Measurements from ENCODE around the gene MEGF8.

The MEGF8 gene

GRCh38 chr19:42410371-42410770 lies 84.9 kb downstream of the MEGF8 start:
- DNase-seq (ENCODE audit: low read depth in 4 of 4, low spot score in 1 of 4), result no peak

- no peak for DNase-seq (ENCODE audit: low read depth in 4 of 4, low spot score in 1 of 4)
Observed at GRCh38 chr19:42411581-42412178, 86.2 kb downstream of the MEGF8 start.

- no peak for DNase-seq (ENCODE audit: low read depth in 4 of 4, low spot score in 1 of 4)
Observed at GRCh38 chr19:42412227-42412626, 86.8 kb downstream of the MEGF8 start.

GRCh38 chr19:42412661-42413076 lies 87.2 kb downstream of the MEGF8 start:
- DNase-seq (ENCODE audit: low read depth in 4 of 4, low spot score in 1 of 4), result no peak

GRCh38 chr19:42419309-42419708 lies 93.9 kb downstream of the MEGF8 start:
- no peak for DNase-seq (ENCODE audit: low read depth in 4 of 4, low spot score in 1 of 4)

- DNase-seq (ENCODE audit: low read depth in 4 of 4, low spot score in 1 of 4), result peak; percentile 48 to 68 (median 56)
Observed at GRCh38 chr19:42420055-42420544, 94.7 kb downstream of the MEGF8 start.

- no peak for DNase-seq (ENCODE audit: low read depth in 4 of 4, low spot score in 1 of 4)
Observed at GRCh38 chr19:42421101-42421500, 95.7 kb downstream of the MEGF8 start.

GRCh38 chr19:42421591-42422031 lies 96.2 kb downstream of the MEGF8 start:
- DNase-seq (ENCODE audit: low read depth in 4 of 4, low spot score in 1 of 4), result no peak

- DNase-seq (ENCODE audit: low read depth in 4 of 4, low spot score in 1 of 4), result no peak
Observed at GRCh38 chr19:42422092-42422900, 96.9 kb downstream of the MEGF8 start.

GRCh38 chr19:42422901-42423461 lies 97.5 kb downstream of the MEGF8 start:
- peak in 3 of 4 experiments; percentile 12 to 27 (median 25) for DNase-seq (ENCODE audit: low read depth in 4 of 4, low spot score in 1 of 4)

GRCh38 chr19:42423462-42424344 lies 98.3 kb downstream of the MEGF8 start:
- peak; percentile 89 to 91 (median 90) for DNase-seq (ENCODE audit: low read depth in 4 of 4, low spot score in 1 of 4)

GRCh38 chr19:42424345-42424707 lies 98.9 kb downstream of the MEGF8 start:
- DNase-seq (ENCODE audit: low read depth in 4 of 4, low spot score in 1 of 4), result no peak

- no peak for DNase-seq (ENCODE audit: low read depth in 4 of 4, low spot score in 1 of 4)
Observed at GRCh38 chr19:42424712-42425131, 99.3 kb downstream of the MEGF8 start.

- DNase-seq (ENCODE audit: low read depth in 4 of 4, low spot score in 1 of 4), result no peak
Observed at GRCh38 chr19:42426643-42427042, 101.2 kb downstream of the MEGF8 start.

GRCh38 chr19:42427313-42427712 lies 101.9 kb downstream of the MEGF8 start, which contains the start of gene LIPE:
Gene LIPE (minus strand): TSS chr19:42427388. CDS start chr19:42427149, 239 bp downstream.
- DNase-seq (ENCODE audit: low read depth in 4 of 4, low spot score in 1 of 4), result no peak

Data from stimulated activated CD4-positive, alpha-beta T cell treated with anti-CD3 and anti-CD28 coated beads, Interleukin-1b, Interleukin-23, amount 100 ng/mL, for 24 hours (primary cell).